Right forelimb (tissue), 1 donor: ENCODE measurements around the gene ZEB1.
"Not testable (repeated sequence)": the region's sequence is repeated elsewhere in the genome, so short reads cannot be mapped to it uniquely, and the experiment has no call there.

Experiments
- DNase-seq: peaks from one replicate; pipeline ENCODE4 v3.0.0-alpha.2; 2018

The ZEB1 gene

DNA sequence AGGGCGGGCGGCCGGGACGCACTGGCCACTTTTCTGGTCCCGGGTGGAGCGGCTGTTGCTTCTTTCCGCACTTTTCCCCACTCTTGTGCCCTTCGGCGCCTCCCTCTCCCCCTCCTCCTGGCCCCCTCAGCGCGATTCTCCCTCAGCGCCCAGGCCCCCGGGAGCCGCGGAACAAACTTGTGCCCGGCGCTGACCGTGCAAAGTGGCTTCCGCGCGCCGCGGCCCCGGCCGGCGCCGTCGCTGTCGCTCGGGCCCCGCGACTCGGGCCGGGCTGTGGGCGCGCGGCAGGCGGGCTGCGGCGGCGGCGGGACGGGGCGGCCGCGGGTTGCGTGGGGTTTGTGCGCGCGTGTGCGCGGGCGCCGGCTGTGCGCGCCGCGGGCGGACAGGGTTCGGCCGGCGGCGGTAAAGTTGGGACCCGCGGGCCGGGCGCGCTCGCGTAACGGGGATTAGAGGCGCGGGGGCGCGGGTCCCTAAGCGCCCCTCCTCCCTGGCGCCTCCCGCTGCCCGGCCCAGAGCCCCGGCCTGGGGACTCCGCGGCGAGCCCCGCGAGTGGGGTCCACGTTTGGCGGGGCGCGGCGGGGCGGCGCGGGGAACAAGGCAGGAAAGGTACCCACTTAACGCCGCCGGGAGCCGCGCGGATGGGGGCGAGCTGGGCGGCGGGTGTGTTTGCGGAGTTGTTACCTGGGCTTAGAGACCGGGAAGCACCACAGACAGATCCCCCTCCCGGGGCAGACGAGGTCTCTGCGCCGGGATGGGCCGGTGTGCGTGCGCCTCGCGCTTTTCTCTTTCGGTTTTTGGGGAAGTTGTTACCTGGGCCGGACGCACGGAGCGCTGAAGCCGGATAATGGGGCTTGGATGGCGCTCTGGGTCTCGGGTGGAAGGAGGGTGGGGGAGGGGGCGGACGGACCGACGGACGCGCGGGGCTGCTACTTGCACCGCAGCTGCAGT is 860 bp downstream of the ZEB1 start:
- no peak for DNase-seq

GRCh38 chr10:31320550-31321211 is 1.7 kb downstream of the ZEB1 start:
- peak; percentile 81 for DNase-seq

DNA sequence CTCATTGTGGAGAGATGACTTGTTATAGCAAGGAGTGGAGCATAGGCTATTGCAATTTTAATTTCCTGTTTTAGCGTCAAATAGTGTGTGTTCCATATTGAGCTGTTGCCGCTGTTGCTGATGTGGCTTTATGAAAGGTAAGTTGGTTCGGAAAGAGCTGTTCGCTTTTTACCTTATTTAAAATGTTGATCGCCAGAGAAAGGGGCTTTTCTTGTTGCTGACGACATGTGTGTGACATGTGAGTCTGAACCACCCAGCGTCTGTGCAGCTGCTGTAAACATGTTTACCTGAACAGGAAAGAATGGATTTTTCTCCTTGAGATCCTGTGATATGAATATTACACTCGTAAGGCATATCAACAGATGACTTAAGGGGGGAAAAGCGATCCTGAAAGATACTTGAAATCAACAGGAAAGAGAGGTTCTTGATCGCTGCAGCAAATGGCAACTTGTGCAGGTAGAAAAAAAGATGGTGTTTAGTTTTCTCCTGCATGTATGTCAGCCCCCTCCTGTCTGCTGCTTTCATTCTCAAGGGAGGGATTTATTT is 2.5 kb downstream of the ZEB1 start:
- no peak for DNase-seq

GRCh38 chr10:31322647-31323046 is 3.6 kb downstream of the ZEB1 start:
- no peak for DNase-seq

GRCh38 chr10:31340343-31340742 is 21.3 kb downstream of the ZEB1 start:
- no peak for DNase-seq

DNA sequence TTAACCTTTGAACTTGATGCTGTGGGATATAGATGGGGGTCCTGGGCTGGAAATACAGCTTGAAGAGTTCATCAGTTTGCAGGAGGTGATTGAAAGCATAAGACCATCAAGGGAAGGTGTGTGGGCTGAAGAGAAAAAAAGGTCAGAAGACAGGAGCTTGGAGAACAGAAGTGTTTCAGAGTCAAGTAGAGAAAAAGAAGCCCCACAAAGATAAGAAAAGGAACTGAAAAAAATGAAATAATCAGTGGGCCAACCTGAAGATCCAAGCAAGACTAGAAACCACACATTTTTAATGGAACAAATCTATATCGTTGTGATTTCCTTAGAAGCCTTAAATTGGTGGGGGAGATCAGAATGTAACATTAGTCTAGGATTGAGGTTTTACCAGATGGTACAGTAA is 22.5 kb downstream of the ZEB1 start:
- no peak for DNase-seq

DNA sequence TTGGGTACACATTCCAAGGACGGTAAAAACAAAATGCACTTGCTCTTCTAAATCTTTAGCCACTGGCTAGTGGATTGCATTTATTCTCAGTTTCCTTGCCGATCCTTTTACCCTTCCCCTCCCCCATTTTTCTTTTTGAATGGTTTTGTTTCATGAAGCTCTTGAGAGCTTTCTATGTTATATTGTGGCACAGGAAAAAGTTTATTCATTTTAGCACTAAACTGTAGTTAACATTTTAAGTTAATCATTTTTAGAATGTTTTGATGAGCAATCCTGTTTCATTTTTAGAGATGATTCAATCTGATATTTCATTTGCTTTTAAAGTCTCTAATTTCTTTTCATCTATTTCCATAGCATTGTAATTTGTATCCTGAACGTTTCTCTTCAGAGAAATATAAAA is 24.0 kb downstream of the ZEB1 start:
- DNase-seq: no peak

- DNase-seq: no peak
These were observed 24.5 kb downstream of the ZEB1 start for GRCh38 chr10:31343551-31343950.

DNA sequence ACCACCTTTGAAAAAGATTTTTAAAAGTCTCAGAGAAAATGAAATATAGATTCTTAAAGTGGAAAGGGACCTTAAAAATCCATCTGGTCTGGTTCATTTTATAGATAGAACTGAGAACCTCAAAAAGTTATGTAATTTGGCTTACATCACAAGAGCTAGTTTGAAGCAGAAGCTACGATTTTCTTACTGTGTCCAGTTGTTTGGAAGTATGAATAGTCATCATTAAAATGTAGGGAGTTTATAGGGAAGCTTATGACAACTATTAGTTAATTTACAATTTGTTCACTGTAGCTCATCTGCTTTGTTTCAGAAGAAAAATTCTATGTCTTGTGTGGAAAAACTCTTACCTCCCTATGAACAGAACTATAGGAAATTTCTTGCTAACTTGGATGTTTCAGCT is 26.9 kb downstream of the ZEB1 start:
- no peak for DNase-seq

DNA sequence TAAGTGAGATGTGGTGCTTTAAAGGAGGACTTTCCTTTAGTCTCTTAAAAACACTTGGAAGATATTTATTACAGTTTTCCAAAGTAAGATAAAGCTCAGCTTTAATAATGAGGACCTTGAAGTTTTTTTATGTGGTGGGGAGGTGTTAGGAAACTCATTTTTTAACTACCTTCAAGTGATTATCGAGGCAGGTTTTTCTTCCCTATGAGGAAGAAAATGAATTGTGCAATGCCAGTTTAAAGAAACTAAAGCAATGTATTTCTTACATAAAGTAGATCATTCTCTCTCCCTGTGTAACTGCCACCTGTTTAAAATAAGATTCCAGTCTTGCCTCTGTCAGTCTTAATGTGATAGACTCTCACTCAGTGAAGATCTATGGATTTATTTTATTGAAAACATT is 27.9 kb downstream of the ZEB1 start:
- DNase-seq: no peak

DNA sequence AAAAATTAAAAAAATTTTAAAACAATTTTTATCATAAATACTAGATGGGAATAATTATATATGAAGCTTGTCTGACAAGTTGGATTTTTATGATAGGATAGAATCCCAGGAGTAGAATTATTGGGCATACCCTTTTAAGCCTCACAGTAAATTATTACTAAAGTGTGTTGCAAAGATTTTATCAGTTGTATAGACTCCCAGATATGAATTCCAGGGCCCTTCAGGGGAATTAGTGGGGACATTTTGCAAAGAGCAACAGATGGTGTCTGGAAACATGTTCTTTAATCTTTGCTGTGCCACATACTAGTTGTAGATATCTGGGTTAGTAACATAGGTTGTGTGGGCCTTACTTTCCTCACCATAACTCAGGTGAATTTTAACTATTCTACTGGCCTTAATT is 28.7 kb downstream of the ZEB1 start:
- no peak for DNase-seq

GRCh38 chr10:31350891-31351290 is 31.9 kb downstream of the ZEB1 start:
- no peak for DNase-seq

DNA sequence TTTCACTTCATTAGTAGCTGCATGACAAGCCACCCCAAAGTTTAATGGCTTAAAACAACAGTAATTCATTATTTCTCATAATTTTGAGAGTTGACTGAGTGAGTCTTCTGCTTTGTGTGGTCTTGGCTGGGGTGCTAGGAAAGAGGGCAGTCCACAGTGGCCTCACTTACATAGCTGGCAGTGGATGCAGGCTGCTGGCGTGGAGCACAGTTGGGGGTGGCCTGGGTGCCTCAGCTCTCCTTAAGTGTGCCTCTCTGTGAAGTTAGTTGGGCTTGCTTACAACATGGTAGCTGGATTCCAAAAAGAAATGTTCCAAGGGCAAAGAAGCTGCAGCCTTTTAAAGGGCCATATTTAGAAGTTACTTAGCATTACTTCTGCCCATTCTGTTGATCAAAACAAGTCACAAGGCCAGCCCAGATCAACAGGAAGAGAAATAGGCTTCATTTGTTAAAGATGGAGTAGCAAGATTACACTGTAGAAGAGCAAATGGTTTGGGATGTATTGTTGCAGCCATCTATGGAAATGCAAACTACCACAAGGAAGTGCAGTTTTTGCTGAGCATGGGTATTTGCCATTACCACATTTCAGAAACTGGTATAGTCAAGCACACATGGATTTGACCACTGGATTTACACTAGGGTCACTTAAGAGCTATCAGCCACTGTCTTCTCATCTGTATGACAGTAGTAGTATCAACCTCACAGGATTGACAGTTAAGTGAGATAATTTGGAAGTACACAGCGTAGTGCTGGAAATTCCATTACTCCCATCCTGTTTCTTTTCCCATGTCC is 33.6 kb downstream of the ZEB1 start:
- no peak for DNase-seq

DNA sequence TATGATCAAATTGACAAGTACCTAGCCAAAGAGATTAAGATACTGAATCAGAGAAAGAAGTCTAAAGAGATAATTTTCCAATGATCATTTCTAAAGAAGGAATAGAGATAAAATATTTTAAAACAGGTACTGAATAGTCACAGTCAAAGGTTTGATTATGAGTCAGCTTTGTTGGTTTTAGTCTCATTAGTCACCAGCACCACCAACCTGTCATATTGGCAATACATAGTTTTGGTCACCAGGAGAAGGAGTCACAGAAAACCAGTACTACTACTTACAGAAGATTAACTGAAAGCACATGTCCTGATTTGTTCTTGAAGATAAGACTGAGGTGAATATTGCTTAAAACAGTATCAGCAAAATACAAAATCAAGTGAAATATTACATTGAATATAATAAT is 34.6 kb downstream of the ZEB1 start:
- DNase-seq: no peak

DNA sequence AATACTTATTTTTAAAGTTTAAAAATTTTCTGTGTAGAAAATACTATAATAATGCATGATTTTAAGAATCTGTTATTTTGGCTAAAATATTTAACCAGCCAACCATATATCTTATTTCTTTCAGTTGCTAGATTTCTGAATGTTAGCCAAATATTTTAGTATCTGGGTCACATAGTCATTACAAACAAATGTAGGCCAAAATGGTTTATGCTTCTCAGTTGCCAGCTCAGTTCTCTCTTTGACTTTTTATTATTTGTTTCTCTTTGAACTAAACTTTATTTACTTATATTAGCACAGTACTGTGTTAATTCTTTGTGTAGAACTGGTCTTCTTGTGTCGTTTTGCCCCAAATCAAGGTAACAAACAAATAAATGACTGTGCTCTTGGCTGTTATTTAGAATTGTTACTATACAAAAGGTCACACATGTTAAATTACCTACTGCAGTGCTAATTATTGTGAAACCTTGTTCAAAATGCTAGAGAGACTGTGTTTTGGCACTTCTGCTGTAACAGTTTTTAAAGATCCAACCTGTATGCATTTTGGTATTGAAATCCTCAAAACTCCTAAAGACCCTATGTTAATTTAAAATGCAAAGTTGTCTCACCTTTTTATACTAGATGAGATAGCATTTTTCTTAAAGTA is 39.8 kb downstream of the ZEB1 start:
- no peak for DNase-seq

DNA sequence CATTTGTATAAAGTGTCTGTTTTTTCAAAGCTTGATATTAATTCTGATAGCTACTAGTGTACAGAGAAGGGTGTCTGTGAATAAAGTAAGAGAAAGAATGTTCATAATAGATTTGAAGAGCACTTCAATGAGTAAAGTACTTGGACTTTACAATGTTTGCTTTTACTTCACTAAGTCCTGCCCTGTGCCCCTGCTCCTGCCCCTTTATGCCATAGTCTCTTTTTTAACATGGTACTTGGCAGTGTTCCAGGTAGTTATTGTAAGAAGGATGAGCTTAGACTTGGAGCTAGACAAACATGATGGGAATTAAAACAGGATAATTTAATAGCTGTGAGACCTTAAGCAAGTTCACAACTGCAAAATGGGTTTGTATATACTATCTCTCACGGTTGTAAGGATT is 41.0 kb downstream of the ZEB1 start:
- DNase-seq: no peak

- DNase-seq: not testable (repeated sequence)
These were observed 42.5 kb downstream of the ZEB1 start for GRCh38 chr10:31361475-31361874.

DNA sequence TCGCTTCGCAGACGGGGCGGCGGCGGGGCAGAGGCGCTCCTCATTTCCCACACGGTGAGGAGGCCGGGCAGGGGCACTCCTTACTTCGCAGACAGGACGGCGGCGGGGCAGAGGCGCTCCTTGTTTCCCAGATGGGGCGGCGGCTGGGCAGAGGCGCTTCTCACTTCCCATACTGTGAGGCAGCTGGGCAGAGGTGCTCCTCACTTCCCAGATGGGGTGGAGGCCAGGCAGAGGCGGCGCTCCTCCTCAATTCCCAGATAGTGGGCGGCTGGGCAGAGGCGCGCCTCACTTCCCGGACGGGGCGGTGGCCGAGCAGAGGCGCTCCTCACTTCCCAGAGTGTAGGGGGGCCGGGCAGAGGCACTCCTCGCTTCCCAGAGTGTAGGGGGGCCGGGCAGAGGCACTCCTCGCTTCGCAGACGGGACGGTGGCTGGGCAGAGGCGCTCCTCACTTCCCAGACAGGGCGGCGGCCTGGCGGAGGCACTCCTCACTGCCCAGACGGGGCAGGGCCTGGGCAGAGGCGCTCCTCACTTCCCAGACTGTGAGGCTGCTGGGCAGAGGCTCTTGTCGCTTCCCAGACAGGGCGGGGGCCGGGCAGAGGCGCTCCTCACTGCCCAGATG is 43.1 kb downstream of the ZEB1 start:
- DNase-seq: no peak

DNA sequence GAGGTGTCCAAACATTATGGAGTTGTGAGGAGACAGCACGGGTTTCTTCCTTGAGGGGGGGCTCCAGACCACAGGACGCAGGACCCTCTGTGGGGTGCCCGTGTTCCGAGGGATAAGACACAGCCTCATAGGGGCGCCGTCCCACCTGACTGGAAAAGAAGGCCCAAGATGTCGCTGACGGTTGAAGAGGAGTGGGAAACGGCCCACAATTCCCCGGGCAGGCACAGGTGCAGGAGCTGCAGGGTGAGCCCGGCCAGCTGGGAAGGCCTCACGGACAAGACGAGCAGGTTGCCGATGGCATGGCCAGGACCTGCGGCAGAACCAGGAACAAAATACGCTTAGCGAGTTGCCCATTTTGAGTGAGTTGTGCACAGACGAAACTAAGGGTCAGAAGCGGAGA is 44.7 kb downstream of the ZEB1 start:
- not testable (repeated sequence) for DNase-seq

DNA sequence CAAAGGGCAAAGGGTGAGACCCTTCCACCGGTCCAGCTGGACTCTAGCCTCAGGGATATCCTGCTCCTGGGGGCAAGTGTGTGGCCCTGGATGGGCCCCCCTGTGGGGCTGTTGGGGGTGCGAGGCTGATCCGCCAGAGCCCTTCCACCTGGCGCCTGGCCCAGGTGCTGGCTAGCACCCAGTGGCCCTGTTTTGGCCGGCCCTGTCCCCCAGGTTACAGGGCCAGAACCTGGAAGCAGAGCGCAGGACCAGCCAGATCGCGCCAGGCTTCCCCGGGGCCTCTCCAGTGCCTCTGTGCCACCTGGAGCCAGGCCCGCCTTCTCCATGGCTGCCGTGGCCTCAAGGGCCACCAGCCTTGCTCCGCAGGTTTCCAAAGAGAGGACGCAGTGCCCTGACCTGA is 45.2 kb downstream of the ZEB1 start:
- DNase-seq: not testable (repeated sequence)

- DNase-seq: no peak
These were observed 47.7 kb downstream of the ZEB1 start for GRCh38 chr10:31366703-31367102.

DNA sequence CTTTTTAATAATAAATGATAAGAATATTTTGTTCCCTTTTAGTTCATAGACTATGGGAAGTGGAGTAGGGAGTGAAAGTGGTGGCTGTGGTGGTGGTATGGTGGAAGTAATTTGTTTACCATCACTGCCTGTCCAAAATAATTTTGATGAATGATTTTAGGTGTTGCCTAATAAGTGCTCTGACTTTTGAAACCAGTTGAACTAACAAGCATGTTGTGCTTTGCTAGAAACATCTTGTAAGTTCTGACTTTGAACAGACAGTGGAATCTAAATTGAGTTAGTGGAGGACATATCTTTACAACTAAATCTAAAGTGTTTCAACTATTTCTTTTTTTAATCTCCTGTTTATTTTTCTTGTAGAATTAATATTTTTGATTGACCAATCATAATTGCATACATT is 49.7 kb downstream of the ZEB1 start:
- DNase-seq: no peak
